Left lung (tissue), 10 donors: ENCODE data around the gene LARGE1. TPM values are rescaled to one million over a fixed set of nuclear protein-coding genes. Genes with fewer than 3 reads are reported as not detected.
A peak's percentile ranks its signal among the peaks of the same experiment; 100 is the strongest.

Experiments
- ATAC-seq: fragments of 200-7000 bp; cut with Tn5 transposase; one replicate; pipeline ENCODE4 v1.9.1; 2020; ENCODE audit warnings: moderate library complexity
- DNase-seq, 4 donors: peaks; one replicate each; pipeline ENCODE4 v3.0.0-alpha.2; 2013 to 2020
- H3K27ac ChIP-seq, 2 donors: fragments of 200-600 bp; sonication (generic) in 1 of 2; one replicate each; pipeline versions ENCODE4 v1.5.0 to v1.8.0; 2020 to 2021
- H3K27me3 ChIP-seq, 2 donors: fragments of 200-600 bp; sonication (generic) in 1 of 2; one replicate each; pipeline versions ENCODE4 v1.5.0 to v1.8.0; 2020 to 2021
- H3K36me3 ChIP-seq, 2 donors: fragments of 200-600 bp; sonication (generic) in 1 of 2; one replicate each; pipeline versions ENCODE4 v1.5.0 to v1.8.0; 2020 to 2021
- H3K4me1 ChIP-seq, 2 donors: fragments of 200-600 bp; one replicate each; pipeline ENCODE4 v1.8.0; 2021
- H3K4me3 ChIP-seq, 2 donors: fragments of 200-600 bp; sonication (generic) in 1 of 2; one replicate each; pipeline versions ENCODE4 v1.5.0 to v1.8.0; 2020 to 2021; ENCODE audit warnings: mild to moderate bottlenecking in 1 of 2
- H3K9me3 ChIP-seq, 2 donors: fragments of 200-600 bp; sonication (generic) in 1 of 2; one replicate each; pipeline versions ENCODE4 v1.5.0 to v1.8.0; 2020 to 2021
- intact Hi-C, 2 donors: fragments of 100-400 bp; cut with DNase I; formaldehyde crosslinking; loops; one replicate each; pipeline versions ENCODE4 v1.11.2 to v1.14.2; 2022
- polyA plus RNA-seq, 6 donors: library from polyadenylated mRNA; unstranded; fragments of 120-200 nt; gene quantifications; one replicate each; pipeline ENCODE4 v1.2.1, GENCODE V29; 2013; ENCODE audit not compliant: insufficient read length in 6 of 6
- total RNA-seq, 2 donors: library from RNA; stranded (reverse); fragmentation: NEBNext Ultra II Directional; extraction: Animal tissue kit (Norgen Biotek cat#: 25700); gene quantifications; one replicate each; pipeline ENCODE4 v1.2.1, GENCODE V29; 2021
- TF ChIP-seq, protein P1 (sequence below), 2 donors: fragments of 200-600 bp; sonication (generic) in 1 of 2; IDR thresholded peaks; one replicate each; pipeline versions ENCODE4 v1.5.0 to v1.8.0; 2021; ENCODE audit warnings: antibody characterized with exemption in 2 of 2
- donor health status: DM: no; HTN: yes; CAD: no.
- donor health status: DM: no; HTN: no; CAD: no.

Gene LARGE1
- total and polyA plus RNA-seq, 8 donors, result 22.4 to 36.1 (median 33.2) TPM

- ATAC-seq, result no peak
- H3K4me3 ChIP-seq, result peak overlapping the region; percentile 61 to 72
- peaks cover 7 to 33% of the 10 kb centered on the region in 2 donors for H3K4me1 ChIP-seq
Observed at GRCh38 chr22:33918676-33919365, 1.5 kb downstream of the LARGE1 start.

DNA sequence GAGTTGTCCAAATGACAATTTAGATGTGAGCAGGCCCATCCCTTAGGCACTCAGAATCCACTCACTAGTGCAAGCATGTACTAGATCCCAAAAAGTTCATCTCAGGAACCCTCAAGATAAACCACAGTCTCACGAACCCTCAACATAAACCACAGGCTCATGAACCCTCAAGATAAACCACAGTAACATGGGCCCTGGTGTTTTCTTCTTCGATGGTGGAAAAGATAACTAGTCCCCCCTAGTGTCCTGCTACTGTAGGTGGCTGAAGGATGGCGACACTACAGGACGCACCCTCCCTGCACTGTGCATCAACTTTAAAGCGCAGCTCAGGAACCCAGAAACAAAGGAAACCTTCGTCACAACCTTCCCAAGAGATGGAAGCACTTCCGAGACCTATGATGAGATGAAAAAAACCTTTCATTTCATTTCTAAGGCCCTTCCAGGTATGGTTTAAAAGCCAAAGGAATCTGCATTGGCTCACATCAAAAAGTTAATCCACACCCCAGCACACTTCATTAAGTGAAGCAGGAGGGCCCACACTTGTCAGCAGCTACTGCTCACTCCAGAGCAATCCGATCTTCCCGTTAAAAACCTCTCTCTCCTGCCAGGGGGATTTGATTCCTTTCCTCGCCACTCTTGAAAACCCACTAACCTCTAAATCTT lies 2.4 kb downstream of the LARGE1 start:
- no peak overlapping the region for H3K27ac ChIP-seq
- no peaks in the 10 kb centered on the region for H3K36me3 ChIP-seq
- no peaks in the 10 kb centered on the region for H3K9me3 ChIP-seq
- intact Hi-C loops, result no loop called here
- peaks cover 0 to 23% of the 10 kb centered on the region in 2 donors for H3K4me1 ChIP-seq
- H3K4me3 ChIP-seq, result no peak overlapping the region
- DNase-seq, result no peak
- peaks cover 0 to 45% of the 10 kb centered on the region in 2 donors for H3K27me3 ChIP-seq
- TF ChIP-seq, protein P1, sequence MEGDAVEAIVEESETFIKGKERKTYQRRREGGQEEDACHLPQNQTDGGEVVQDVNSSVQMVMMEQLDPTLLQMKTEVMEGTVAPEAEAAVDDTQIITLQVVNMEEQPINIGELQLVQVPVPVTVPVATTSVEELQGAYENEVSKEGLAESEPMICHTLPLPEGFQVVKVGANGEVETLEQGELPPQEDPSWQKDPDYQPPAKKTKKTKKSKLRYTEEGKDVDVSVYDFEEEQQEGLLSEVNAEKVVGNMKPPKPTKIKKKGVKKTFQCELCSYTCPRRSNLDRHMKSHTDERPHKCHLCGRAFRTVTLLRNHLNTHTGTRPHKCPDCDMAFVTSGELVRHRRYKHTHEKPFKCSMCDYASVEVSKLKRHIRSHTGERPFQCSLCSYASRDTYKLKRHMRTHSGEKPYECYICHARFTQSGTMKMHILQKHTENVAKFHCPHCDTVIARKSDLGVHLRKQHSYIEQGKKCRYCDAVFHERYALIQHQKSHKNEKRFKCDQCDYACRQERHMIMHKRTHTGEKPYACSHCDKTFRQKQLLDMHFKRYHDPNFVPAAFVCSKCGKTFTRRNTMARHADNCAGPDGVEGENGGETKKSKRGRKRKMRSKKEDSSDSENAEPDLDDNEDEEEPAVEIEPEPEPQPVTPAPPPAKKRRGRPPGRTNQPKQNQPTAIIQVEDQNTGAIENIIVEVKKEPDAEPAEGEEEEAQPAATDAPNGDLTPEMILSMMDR (IDR thresholded peaks at IDR 0.05), result no peak
- no peak for ATAC-seq

More at GRCh38 chr22:33918676-33919365, 1.5 kb downstream of the LARGE1 start:
- no peak for DNase-seq
- Histone ChIP-seq H3K27me3 (peaks cover 0 to 54% of the 10 kb centered on the region in 2 donors), H3K9me3 (no peaks in the 10 kb centered on the region), H3K36me3 (no peaks in the 10 kb centered on the region), H3K27ac (no peak overlapping the region)
- TF ChIP-seq, protein P1 (IDR thresholded peaks at IDR 0.05), result no peak
- intact Hi-C loops, result no loop called here

DNA sequence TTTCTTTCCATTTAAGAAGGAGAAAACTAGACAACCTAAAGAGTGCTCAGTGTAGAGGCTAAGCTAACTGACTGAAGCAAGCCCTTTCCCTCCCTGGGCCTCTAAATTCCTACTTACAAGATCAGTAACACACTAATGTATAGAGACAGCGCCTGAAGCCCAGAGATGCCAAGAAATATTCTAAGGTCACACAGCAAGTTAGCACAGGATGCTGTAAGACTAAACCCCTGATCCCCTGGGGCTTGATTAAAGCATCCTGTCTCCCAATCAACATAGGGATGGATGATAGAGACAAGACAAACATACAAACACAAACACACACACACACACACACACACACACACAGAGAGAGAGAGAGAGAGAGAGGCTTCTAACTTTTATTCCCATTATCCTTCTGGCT lies 5.6 kb downstream of the LARGE1 start:
- intact Hi-C loops, result no loop called here
- no peak for ATAC-seq
- DNase-seq, result no peak
- H3K9me3 ChIP-seq, result no peaks in the 10 kb centered on the region
- no peaks in the 10 kb centered on the region for H3K36me3 ChIP-seq
- H3K27ac ChIP-seq, result no peak overlapping the region
- H3K4me3 ChIP-seq, result no peak overlapping the region
- peaks cover 0 to 17% of the 10 kb centered on the region in 2 donors for H3K27me3 ChIP-seq
- peaks cover 0 to 17% of the 10 kb centered on the region in 2 donors for H3K4me1 ChIP-seq
- TF ChIP-seq, protein P1 (IDR thresholded peaks at IDR 0.05), result no peak

DNA sequence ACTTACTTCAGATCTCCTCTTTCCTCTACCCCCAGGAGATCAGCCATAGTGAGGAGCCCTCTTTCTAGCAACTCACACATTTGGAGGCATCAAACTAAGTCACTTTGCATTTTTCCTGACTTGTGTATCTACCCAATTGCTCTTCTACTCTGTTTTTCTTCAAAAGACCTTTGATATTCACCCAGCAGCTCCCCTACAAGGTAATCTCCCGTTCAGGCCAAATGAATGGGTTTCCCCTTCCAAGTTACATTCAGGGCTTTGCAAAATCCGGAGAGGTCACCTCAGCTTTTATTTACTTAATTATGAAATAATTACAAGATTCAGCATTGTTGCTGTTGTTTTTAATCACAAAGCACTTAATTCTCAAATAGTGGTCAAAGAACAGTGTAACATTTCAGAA lies 6.1 kb downstream of the LARGE1 start:
- H3K4me1 ChIP-seq, result peaks cover 0 to 16% of the 10 kb centered on the region in 2 donors
- H3K27me3 ChIP-seq, result peaks cover 0 to 12% of the 10 kb centered on the region in 2 donors
- DNase-seq, result no peak
- ATAC-seq, result no peak
- H3K4me3 ChIP-seq, result no peak overlapping the region
- intact Hi-C loops, result no loop called here
- H3K27ac ChIP-seq, result no peak overlapping the region
- no peaks in the 10 kb centered on the region for H3K9me3 ChIP-seq
- TF ChIP-seq, protein P1 (IDR thresholded peaks at IDR 0.05), result no peak
- no peaks in the 10 kb centered on the region for H3K36me3 ChIP-seq

DNA sequence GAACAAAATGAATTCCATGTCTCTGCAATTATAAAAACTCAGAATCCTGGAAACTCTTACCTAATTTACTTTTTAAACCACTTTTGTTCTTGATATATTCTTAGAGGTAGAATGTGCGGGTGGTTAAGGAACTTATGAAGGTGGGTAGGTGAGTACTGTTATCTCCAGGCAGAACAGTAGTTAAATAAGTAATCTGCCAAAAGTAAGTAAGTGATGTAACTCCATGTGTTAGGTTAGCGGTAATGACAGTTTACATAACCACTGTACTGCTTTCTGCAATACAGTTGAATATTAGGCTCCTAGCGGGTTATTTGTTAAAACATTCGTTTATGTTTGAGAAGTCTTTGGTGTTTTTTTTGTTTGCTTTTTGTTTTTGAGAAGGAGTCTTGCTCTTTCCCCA lies 7.1 kb downstream of the LARGE1 start:
- Histone ChIP-seq H3K27ac (no peak overlapping the region), H3K4me1 (peaks cover 0 to 7% of the 10 kb centered on the region in 2 donors), H3K27me3 (peaks cover 0 to 2% of the 10 kb centered on the region in 2 donors), H3K9me3 (no peaks in the 10 kb centered on the region), H3K36me3 (no peaks in the 10 kb centered on the region), H3K4me3 (no peak overlapping the region)
- no peak for ATAC-seq
- TF ChIP-seq, protein P1 (IDR thresholded peaks at IDR 0.05), result no peak
- DNase-seq, result no peak
- intact Hi-C loops, result no loop called here
